ENCODE results near the gene GARS1. TPM values are rescaled to one million over a fixed set of nuclear protein-coding genes. Genes with fewer than 3 reads are reported as not detected.

The GARS1 gene
- total RNA-seq, 3 donors from 2014 or later (not counting 1 experiment from before 2014, with no cell fraction given): 80.2 to 107 (median 92.4) TPM

DNA sequence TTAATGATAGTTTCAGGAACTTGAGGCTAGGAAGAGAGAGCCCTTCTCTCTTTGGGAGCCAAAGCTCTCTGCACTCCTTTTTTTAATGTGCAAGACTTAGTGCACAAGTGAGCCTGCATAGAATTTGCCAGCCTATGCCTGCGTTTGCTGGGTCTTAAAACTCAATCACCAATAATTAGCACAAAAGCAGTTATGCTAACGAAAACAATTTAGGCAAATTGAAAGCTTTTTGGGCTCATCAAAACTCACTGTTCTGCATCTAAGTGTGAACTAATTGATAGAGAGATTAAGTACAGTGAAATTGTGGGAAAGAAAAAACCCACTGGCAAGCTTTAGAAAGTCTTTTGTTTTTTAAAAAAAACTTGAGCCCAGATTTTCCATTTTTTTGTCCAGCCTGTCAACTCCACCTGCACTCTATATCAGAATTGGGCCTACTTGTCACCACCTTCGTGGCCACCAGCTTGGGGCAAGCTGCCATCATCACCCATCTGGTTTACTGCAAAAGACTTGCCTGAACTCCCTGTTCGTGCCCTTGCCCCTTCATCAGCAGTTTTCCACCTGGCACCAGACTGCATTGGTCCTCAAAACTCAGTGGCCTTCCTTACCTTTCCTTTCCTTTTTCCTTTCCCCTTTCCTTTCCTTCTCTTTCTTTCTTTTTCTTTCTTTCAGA, 49.7 kb downstream of the GARS1 start:
- TF ChIP-seq CTCF (IDR thresholded peaks at IDR 0.05): no peak
- no peak for DNase-seq
- Mint-ChIP-seq H3K27me3 (ENCODE audit: low read depth in 2 of 2) (no peaks in the 10 kb centered on the region), H3K36me3 (no peaks in the 10 kb centered on the region), H3K4me3 (no peak overlapping the region), H3K4me1 (no peaks in the 10 kb centered on the region), H3K27ac (no peak overlapping the region), H3K9me3 (no peaks in the 10 kb centered on the region)
- Histone ChIP-seq H3K4me1 (ENCODE audit: control insufficient read depth, insufficient read depth, low read length) (no peaks in the 10 kb centered on the region), H3K4me3 (ENCODE audit: low read length) (no peak overlapping the region), H3K27me3 (ENCODE audit: control insufficient read depth, insufficient read depth, low read length) (no peaks in the 10 kb centered on the region), H3K27ac (ENCODE audit: low read length) (no peak overlapping the region), H3K9me3 (ENCODE audit: control insufficient read depth, insufficient read depth, low read length) (no peaks in the 10 kb centered on the region), H3K36me3 (ENCODE audit: control insufficient read depth, insufficient read depth, low read length) (no peaks in the 10 kb centered on the region)
- intact Hi-C loops (cut with micrococcal nuclease): no loop called here
- ATAC-seq: no peak
- WGBS (ENCODE audit: insufficient coverage): 97% methylated on average over 4 of the region's 4 CpGs

GRCh38 chr7:30645661-30646060, 51.0 kb downstream of the GARS1 start:
- no peaks in the 10 kb centered on the region for H3K9me3 ChIP-seq (ENCODE audit: control insufficient read depth, insufficient read depth, low read length)
- 96% methylated on average over 2 of the region's 3 CpGs for WGBS (ENCODE audit: insufficient coverage)
- no peaks in the 10 kb centered on the region for H3K4me1 ChIP-seq (ENCODE audit: control insufficient read depth, insufficient read depth, low read length)
- Mint-ChIP-seq H3K4me1 (no peaks in the 10 kb centered on the region), H3K36me3 (no peaks in the 10 kb centered on the region), H3K9me3 (no peaks in the 10 kb centered on the region), H3K4me3 (no peak overlapping the region), H3K27me3 (ENCODE audit: low read depth in 2 of 2) (no peaks in the 10 kb centered on the region), H3K27ac (no peak overlapping the region)
- no peak overlapping the region for H3K27ac ChIP-seq (ENCODE audit: low read length)
- H3K4me3 ChIP-seq (ENCODE audit: low read length): no peak overlapping the region
- ATAC-seq: no peak
- intact Hi-C loops (cut with micrococcal nuclease): no loop called here
- no peaks in the 10 kb centered on the region for H3K27me3 ChIP-seq (ENCODE audit: control insufficient read depth, insufficient read depth, low read length)
- H3K36me3 ChIP-seq (ENCODE audit: control insufficient read depth, insufficient read depth, low read length): no peaks in the 10 kb centered on the region
- no peak for DNase-seq
- no peak for TF ChIP-seq CTCF (IDR thresholded peaks at IDR 0.05)

DNA sequence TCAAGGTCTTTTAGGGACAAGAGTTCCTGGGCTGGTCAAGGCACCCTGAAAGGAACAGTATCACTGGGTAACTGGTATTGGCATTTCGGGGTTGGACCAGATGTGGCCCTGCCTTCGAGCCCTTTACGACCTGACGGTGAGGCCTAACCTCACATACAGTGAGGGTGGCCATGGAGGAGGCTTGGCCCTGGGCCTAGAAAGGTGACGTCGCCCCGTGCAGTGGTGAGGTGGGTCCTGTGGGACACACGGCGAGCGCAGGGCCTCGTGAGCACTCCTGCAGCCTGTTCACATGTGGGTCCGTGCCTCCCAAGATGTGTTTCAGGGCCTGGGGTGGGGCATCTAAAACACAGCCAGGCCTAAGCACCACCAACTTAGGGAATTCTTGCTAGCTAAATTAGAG, 51.5 kb downstream of the GARS1 start:
- Histone ChIP-seq H3K27me3 (ENCODE audit: control insufficient read depth, insufficient read depth, low read length) (no peaks in the 10 kb centered on the region), H3K9me3 (ENCODE audit: control insufficient read depth, insufficient read depth, low read length) (no peaks in the 10 kb centered on the region), H3K27ac (ENCODE audit: low read length) (no peak overlapping the region), H3K4me1 (ENCODE audit: control insufficient read depth, insufficient read depth, low read length) (no peaks in the 10 kb centered on the region), H3K4me3 (ENCODE audit: low read length) (no peak overlapping the region), H3K36me3 (ENCODE audit: control insufficient read depth, insufficient read depth, low read length) (no peaks in the 10 kb centered on the region)
- Mint-ChIP-seq H3K4me3 (no peak overlapping the region), H3K27ac (no peak overlapping the region), H3K9me3 (no peaks in the 10 kb centered on the region), H3K4me1 (no peaks in the 10 kb centered on the region), H3K36me3 (no peaks in the 10 kb centered on the region), H3K27me3 (ENCODE audit: low read depth in 2 of 2) (no peaks in the 10 kb centered on the region)
- TF ChIP-seq CTCF (IDR thresholded peaks at IDR 0.05): no peak
- ATAC-seq: no peak
- intact Hi-C loops (cut with micrococcal nuclease): no loop called here
- no peak for DNase-seq
- WGBS (ENCODE audit: insufficient coverage): 96% methylated on average over 12 of the region's 12 CpGs
